CD4-positive, alpha-beta T cell treated with Interleukin-2 at 100 ng/mL for 4 hours (primary cell): Measurements from ENCODE around the gene ITGAV.
A peak's percentile ranks its signal among the peaks of the same experiment; 100 is the strongest.

Source experiments
- DNase-seq: peaks from one replicate; pipeline ENCODE4 v3.0.0-alpha.2; 2020; ENCODE audit warnings: low spot score

The ITGAV gene

GRCh38 chr2:186575302-186575701, 14.6 kb upstream of the ITGAV start:
- DNase-seq = peak; percentile 32

- DNase-seq = no peak
Observed at GRCh38 chr2:186575856-186576255, 14.0 kb upstream of the ITGAV start.

DNA sequence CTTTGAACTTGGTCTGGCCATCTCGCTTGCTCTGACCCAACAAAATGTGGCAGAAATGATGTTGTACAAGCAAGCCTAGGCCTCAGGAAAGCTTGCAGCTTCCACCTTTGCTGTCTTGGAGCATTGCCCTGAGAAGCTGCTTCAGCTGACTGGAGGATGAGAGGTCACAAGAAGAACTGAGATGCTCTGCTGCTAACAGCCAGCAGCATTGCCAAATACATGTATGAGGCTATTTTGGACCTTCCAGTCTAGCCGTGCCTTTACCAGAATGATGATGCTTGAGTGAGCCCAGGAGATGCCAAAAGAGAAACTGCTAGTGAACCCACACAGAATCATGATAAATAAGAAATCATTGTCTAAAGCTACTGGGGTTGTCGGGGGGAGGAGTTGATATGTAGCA, 13.2 kb upstream of the ITGAV start:
- no peak for DNase-seq

- no peak for DNase-seq
Observed at GRCh38 chr2:186582698-186583097, 7.2 kb upstream of the ITGAV start.

- no peak for DNase-seq
Observed at GRCh38 chr2:186584053-186584452, 5.8 kb upstream of the ITGAV start.

DNA sequence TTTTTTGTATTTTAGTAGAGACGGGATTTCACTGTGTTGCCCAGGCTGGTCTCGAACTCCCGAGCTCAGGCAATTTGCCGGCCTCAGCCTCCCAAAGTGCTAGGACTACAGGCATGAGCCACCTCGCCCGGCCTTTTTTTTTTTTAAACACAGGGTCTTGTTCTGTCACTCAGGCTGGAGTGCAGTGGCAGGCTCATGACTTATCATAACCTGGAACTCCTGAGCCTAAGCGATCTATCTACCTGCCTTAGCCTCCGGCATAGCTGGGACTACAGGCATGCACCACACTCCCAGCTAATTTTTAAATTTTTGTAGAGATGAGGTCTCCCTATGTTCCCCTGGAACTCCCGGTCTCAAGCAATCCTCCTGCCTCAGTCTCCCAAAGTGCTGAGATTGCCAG, 1.4 kb upstream of the ITGAV start:
- DNase-seq = no peak

DNA sequence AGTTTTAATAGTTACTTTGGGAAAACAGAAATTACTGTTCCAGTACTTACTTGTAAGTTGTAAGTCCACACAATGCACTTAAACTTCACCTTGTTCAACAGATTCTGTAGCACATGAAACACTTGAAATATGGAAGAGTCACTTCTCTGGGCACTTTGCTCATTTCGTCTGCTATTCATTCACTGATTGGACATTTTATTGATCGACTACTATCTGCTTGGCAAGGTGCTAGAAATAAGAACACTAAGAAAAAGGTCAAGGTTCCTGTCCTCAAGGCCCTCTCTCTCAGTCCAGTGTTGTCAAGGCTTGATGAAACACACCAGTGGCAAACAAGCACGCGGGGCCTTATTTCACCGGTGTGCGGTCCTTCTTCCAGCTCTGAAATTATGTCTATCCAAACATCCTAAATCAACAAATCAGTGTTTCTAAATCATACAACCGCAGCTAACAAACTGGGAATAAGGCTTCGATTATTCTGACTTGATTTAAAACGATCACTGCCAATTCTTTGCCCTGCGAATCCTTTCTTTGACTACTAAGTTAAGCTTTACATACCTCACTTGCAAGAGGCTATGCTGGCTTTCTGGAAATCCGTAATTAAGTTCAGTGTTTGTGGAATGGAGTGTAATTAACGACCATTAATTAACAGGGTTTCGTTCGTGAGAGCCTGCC, 780 bp upstream of the ITGAV start:
- no peak for DNase-seq

- no peak for DNase-seq
Observed at GRCh38 chr2:186590350-186590758, 498 bp downstream of the ITGAV start.

DNA sequence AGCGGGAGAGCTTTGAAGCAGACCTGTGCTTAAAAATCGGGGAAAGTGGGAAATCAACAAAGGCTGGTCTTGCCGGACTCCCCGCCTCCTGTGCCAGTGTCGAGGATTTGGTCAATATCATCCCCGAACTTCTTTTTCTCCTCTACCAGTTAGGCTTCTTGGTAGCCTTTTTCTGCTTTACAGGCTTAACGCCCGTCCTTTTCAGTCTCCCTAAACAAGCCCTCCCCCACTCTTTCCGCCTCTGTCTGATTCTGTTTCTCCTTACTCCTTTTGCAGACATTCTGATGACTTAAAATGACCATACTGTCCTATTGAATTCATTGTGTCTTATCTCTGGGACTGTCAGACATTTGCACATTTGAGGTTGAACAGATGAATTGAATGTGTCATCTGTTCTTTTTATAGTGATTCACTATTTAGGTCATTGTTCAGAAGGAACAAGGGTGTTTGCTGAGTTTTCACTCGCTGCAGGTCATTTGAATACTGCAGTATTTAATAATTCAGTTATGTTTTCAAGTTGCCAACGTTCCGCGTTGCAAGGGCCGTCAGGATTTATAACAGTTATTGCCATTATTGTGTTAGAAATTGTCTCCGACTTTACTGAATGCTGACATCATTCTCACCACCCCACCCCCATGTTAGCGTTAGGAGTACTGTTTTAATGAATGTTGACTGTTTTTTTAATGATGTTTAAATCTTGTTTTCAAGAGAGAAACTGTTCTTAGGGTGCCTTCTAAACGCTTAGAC, 1.1 kb downstream of the ITGAV start:
- DNase-seq = peak; percentile 61

DNA sequence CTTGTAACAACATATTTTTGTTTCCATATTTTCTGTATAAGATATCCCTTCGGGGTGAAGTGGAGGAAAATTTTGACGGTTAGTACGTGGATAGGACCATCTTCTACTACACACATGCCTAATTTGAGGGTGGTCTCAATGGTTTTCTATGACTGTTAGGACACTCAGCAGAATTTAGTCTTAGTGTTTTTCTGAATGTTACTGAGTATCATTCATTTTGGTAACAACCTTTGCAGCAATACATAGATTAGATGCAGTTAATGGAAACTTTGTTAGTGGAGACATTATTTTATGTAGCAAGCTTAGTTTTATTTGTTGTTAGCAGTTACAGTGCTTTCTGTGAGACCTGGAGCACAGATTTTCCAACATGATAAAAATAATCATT, 1.6 kb downstream of the ITGAV start:
- no peak for DNase-seq

DNA sequence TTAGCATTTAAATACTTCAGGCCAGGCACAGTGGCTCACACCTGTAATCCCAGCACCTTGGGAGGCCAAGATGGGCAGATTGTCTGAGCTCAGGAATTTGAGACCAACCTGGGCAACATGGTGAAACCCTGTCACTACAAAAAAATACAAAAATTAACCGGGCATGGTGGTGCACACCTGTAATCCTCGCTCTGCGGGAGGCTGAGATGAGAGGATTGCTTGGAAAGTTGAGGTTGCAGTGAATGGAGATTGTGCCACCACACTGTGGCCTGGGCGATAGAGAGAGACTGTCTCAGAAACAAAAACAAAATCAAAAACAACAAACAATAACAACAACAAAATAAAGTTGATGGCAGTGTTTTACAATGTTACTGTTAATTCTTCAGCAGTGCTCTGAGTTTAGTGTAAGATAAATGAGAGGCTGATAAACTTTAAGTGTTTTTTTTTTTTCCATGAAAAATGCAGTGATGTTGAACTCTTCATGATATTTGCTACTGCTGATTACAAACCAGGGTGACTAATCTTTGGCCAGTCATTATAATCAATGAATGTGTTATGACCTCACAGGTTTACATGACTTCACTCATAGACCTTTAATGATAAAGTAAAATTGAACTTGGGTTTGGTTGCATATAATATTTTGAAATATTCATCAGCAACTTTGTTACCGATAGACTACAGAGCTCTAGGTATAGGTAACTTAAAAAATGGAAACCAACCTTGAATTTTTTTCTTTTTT, 2.5 kb downstream of the ITGAV start:
- peak; percentile 15 for DNase-seq

DNA sequence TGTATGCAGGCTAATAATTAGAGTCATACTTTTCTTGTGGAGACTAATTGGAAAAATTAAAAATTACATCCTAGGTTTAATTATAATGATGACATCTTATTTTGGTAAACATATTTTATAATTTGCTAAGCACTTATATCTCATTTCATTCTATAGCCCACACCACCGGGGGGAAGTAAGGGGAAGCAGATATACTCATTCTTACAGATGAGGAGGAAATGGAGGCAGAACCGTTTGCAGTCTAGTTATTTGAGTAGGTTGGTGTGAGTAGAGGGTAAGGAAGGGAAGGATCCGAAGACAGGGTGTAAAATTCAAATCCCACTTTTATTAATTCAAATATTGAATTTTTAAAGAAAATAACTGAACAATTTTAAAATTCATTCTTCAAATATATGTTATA, 3.7 kb downstream of the ITGAV start:
- no peak for DNase-seq

DNA sequence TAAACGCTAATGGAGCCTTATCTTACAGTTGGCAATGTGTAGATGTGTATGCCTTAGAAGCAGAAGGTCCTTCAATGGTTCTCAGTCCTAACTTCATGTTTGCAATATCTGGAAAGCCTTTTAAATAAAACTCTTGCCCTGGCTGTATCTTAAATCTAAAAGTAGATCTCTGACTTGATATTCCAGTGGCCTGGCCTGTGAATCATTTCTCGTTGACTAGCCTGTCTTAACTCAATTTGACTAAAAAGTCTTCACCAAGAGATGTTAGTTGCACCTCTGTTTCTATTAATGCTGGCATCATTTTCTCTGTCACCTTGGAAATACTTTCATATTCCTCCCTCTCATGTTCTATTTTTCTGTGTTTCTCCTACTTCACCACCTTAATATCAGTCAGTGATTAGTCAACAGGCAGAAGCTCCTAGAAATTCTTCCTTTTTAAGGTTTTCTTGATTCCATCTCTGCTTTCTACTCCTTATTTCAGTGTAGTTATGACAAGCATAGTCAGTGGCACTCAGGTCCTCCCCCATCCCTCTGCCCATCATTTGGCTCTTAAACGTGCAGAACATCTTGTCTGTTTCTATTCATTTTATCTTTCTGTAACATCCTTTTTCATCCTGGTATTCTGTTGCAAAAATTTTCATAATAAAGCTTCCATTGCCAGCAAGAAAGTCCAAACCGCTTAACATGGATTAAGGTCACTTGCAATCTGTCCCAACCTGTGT, 4.3 kb downstream of the ITGAV start:
- DNase-seq = no peak

- DNase-seq = no peak
Observed at GRCh38 chr2:186595219-186595618, 5.4 kb downstream of the ITGAV start.

GRCh38 chr2:186599186-186599778, 9.4 kb downstream of the ITGAV start:
- no peak for DNase-seq

GRCh38 chr2:186603286-186603685, 13.4 kb downstream of the ITGAV start:
- DNase-seq = no peak

GRCh38 chr2:186605041-186605440, 15.2 kb downstream of the ITGAV start:
- DNase-seq = no peak

DNA sequence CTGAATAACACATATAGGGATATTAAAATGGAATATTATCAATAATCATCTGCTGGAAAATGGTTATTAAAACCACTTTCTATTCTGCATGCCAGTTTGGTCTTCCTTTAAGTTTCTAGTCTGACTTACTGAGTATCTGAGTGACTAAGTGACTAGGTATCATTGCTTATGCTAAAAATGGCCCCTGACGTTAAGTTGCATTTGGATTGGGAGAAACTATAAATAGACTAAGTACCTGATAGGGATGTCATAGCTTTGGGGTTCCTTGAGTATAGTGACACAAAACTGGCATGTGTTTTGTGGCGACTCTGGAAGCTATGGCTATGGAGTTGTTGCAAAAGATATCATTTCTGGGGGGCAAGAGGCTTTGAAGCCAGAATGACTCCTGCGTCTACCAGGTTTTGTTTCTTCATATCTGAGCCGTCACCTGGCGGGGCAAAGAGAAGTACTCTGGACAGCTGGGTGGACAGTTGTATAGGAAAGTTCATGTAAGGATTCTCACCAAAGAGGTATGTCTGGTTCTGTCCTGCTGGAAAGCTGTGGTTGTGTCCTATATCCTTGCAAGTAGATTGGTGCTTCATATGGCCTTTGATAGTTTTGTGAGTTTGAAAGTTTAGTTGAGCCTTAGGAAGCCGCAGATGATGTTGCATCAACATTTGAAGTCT, 17.9 kb downstream of the ITGAV start:
- no peak for DNase-seq

DNA sequence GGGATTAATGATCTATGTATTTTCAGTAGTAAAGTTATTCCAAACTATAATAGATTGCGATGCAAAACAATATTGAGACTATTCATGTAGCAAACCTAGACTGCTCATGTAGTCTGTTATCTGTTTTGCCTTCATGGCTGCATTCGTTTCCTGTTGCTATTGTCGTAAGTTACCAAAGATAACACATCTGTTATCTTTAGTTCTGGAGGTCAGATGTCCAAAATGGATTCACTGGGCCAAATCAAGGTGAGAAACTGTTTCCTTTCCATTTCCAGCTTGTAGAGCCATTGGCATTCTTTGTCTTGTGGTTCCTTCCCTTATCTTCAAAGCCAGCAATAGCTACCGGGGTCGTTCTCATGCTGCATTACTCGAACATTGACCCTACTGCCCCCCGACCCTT, 20.9 kb downstream of the ITGAV start:
- DNase-seq = no peak

DNA sequence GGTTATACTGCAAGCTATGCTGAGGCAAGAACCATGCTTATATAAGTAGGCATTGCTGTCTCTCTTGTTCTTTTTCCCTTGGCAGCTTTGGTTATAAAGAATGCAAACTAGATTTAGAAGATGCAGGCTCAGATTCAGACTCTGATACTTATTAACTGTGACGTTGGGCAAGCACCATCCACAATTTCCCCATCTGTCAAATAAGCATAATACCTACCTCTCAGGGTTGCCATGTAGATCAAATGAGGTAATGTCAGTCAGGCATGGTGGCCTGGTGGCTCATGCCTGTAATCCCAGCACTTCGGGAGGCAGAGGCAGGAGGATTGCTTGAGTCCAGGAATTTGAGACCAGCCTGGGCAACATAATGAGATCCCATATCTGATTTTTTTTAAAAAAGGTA, 21.7 kb downstream of the ITGAV start:
- no peak for DNase-seq

- DNase-seq = no peak
Observed at GRCh38 chr2:186612026-186612425, 22.2 kb downstream of the ITGAV start.
